Stimulated activated CD8-positive, alpha-beta memory T cell treated with anti-CD3 and anti-CD28 coated beads, Interleukin-15, amount 100 ng/mL, for 48 hours (primary cell): ENCODE results near the gene RUNX1.

Experiments
- DNase-seq, 2 donors: peaks; one replicate each; pipeline ENCODE4 v3.0.0-alpha.2; 2020; ENCODE audit warnings: low read depth in 2 of 2

The RUNX1 gene

DNA sequence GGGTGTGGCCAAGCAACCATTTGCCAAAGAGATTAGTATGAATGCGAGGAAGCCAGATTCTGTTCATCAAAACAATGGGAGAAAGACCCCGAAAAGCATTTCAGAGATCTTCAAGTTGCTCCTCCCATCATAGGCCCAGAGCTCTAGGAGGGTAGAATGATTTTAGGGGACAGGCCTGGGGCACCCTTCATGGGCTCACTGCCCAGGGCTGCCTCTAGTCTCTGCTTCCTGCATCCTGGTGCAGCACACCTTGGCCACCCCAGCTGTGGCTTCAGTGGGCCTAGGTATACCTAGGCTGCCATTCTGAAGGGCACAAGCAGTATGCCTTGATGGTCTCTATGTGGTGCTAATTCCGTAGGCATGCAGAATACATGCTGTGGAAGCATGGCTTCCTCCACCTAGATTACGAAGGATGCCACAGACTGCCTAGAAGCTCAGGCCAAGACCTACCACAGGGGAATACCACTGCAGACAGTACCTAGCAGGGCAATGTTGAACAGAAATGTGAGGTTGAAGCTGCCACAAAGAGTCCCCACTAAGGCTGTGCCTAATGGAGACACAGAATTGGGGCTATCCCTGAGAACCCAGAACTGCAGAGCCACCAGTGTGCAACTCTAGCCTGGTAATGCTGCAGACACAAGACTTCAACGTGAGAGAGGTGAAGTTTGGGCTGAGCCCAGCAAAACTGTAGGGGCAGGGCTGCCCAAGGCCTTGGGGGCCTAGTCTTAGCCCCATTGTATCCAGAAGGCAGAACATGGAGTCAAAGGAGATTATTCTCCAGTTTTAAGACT lies 221.5 kb downstream of the RUNX1 start:
- DNase-seq: no peak

DNA sequence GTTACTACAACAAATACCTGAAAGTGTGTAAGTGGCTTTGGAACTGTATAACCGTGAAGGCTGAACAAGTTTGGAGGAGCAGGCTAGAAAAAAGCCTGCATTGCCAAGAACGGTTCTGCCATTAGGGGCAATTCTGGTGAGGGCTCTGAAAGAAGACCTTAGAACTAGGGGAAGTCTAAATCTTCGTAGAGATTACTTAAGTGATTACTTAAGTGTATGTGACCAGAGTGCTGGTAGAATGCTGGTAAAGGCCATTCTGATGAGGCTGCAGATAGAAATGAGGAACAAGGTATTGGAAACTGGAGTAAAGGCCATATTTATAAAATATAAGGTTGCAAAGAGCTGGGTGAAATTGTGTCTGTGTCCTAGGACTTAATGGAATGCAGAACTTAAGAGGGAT lies 222.3 kb downstream of the RUNX1 start:
- no peak for DNase-seq

DNA sequence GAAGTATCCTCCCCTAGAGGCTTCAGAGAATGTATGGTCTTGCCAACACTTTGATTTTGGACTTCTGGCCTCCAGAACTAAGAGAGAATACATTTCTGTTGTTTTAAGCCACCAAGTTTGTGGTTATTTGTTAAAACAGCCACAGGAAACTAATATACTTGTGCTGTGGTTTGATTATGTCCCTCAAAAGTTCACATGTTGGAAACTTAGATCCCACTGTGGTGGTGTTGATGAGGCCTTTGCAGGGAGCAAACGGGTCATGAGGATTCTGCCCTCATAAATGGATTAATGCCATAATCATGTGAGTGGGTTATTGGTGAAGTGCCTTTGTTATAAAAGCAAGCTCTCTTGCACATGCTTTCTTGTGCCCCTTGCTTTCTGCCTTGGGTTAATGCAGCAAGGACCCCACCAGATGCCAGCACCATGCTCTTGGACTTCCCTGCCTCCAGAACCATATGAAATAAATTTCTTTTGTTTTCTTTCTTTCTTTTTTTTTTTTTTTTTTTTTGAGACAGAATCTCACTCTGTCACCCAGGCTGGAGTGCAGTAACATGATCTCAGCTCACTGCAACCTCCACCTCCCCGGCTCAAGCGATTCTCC lies 223.1 kb downstream of the RUNX1 start:
- no peak for DNase-seq

- no peak for DNase-seq
Observed at GRCh38 chr21:34825101-34825500, 224.0 kb downstream of the RUNX1 start.

- DNase-seq: no peak
Observed at GRCh38 chr21:34824314-34824713, 224.8 kb downstream of the RUNX1 start.

DNA sequence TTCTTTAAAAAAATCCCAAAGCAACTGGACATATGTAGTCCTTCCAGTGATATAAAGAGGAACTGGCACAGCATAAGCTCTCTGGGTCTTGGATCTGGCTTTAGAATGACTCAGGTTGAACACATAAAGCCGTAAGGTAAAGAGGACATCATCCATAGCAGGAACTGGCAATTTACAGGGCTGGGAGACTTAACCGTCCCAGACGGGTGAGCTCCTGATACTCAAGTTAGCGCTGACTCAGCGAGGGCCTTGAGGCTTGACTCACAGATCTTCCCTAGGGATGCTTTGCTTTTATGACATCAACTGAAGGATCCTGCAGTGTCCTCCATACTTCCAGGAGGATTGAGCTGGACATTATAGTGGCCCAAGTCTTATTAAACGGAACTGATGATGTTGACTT lies 226.2 kb downstream of the RUNX1 start:
- DNase-seq: no peak

- no peak for DNase-seq
Observed at GRCh38 chr21:34822168-34822567, 226.9 kb downstream of the RUNX1 start.

- DNase-seq: no peak
Observed at GRCh38 chr21:34821717-34822116, 227.4 kb downstream of the RUNX1 start.

GRCh38 chr21:34820051-34820450 lies 229.1 kb downstream of the RUNX1 start:
- DNase-seq: no peak

- no peak for DNase-seq
Observed at GRCh38 chr21:34819357-34819999, 229.6 kb downstream of the RUNX1 start.

GRCh38 chr21:34818662-34819158 lies 230.4 kb downstream of the RUNX1 start:
- DNase-seq: no peak

DNA sequence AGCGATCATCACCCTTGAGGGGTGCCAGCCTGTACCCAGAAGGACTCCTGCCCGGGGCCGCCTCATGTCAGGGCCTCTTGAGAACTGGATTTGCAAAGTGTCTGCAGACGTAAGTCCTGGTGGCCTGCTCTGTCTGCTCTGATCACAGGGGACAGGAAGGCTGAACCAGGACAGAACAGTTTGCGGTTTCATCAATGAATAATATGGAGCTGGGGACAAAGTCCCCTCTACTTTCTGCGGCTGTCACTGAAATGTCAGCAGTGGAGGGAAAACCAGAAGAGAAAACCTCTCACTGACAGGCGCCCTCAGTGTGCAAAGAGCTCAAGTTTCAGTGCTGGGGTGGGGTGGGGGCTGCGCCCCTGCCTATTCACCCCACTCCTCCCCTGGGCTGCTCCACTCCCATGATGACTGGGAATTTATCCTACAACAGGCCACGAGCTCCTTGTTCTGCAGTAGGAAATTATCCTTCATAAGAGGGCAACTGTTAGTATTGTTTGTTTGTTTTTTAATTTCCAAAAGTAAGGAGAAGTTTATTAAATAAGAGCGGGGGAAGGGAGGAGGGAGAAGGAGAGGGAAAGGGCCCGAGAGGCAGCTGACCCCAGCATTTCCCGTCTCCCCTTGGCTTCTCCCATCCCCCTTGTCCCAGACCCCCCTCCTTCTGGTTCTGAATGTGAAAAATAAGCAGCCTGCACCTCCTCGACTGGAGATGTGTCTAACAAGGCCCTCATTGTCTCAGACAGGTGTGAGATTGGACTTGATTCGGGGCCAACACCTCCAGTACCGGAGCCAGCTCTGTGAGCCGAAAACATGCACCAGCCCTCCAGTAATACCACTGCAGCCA lies 231.1 kb downstream of the RUNX1 start:
- DNase-seq: no peak

GRCh38 chr21:34815831-34816705 lies 233.0 kb downstream of the RUNX1 start:
- no peak for DNase-seq

GRCh38 chr21:34814529-34814951 lies 234.6 kb downstream of the RUNX1 start:
- no peak for DNase-seq

- DNase-seq: no peak
Observed at GRCh38 chr21:34813266-34813894, 235.7 kb downstream of the RUNX1 start.

- DNase-seq: no peak
Observed at GRCh38 chr21:34812504-34813265, 236.4 kb downstream of the RUNX1 start.

GRCh38 chr21:34811368-34811767 lies 237.7 kb downstream of the RUNX1 start:
- no peak for DNase-seq

- no peak for DNase-seq
Observed at GRCh38 chr21:34810786-34811185, 238.3 kb downstream of the RUNX1 start.

DNA sequence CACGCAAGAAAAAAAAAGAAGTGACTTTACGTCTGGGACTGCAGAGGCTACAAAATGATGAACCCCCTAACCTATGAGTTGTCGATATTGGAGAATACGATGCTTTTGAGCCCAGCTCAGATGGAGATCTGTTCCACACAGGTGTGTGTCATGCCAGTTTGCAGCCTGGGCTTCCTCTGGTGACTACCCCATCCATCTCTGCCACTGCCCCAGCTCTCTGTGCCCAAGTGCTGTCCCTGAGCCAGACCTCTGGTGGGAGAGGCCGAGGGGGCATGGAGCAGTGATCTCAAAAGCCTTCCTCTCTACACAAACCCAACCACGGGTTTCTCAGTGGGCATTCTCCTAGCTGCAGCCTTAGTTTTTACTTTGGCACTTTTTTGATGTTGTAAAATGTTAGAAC lies 239.3 kb downstream of the RUNX1 start:
- DNase-seq: no peak
